Measurements from ENCODE around the gene KRTAP5-6.

- no peak for TF ChIP-seq CTCF (IDR thresholded peaks at IDR 0.05)
- no peak for TF ChIP-seq TAF1 (IDR thresholded peaks at IDR 0.05; ENCODE audit: borderline replicate concordance, low read depth, low read length)
- TF ChIP-seq IRF3 (IDR thresholded peaks at IDR 0.05; ENCODE audit: low read depth, low read length), result no peak
- no peak for TF ChIP-seq RFX5 (IDR thresholded peaks at IDR 0.05; ENCODE audit: low read length)
- TF ChIP-seq POLR2AphosphoS5 (IDR thresholded peaks at IDR 0.05; ENCODE audit: low read depth, low read length), result no peak
- no peak for TF ChIP-seq NFIC (IDR thresholded peaks at IDR 0.05; ENCODE audit: borderline replicate concordance)
- no peak for TF ChIP-seq RXRA (IDR thresholded peaks at IDR 0.05; ENCODE audit: borderline replicate concordance, low read depth)
These were observed 40.2 kb downstream of the KRTAP5-6 start for GRCh38 chr11:1737080-1737757.
